ENCODE measurements around the gene BBS12. TPM values are rescaled to one million over a fixed set of nuclear protein-coding genes. Genes with fewer than 3 reads are reported as not detected.

The BBS12 gene
- total RNA-seq, 1 donor from 2014 or later: 19.5 TPM

DNA sequence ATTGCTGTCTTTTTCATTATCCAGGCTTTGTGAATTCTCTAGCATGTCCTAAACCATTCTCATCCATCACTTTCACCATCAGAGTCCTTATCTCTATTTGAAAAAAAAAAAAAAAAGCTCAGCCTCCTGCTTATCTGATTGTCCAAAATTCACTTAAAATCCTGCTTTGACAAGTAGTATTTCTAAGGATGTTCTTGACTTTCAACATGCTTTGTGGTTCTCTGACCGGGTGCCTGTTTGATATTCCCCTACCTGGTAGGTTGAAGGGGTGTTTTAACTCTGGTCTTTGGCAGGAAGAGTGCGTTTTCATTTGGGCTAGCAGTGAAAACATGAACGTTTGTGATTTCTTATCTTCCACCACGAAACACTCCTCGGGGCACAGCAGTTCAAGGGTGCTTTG is 17.3 kb upstream of the BBS12 start:
- no peak for DNase-seq (ENCODE audit: low read depth)

DNA sequence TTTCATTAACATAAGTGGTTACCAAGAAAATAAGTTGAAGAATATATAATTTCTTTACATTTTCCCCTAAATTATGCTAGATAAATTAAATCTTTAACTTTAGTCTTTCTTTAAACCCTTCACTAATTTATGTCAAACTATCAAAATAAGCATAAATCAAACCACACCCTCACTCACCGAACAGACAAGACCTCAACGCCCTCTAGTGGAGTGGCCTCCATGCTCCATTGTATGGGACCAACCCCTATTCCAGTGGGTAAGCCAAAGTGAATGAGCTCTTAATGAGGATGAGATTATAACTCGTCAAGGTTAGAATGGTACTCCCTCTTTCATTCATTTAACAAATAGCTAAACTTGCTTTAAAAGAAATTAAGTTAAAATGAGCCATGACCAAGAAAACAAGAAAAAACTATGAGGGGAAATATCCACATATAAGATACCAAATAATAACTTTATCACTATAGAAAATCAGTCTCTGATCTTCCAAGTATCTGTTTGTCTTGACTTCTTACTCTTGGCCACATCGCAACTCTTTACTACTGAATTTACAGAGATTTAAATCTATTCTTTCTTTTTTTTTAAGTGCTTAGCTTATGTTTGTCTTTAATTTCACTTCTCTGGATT is 15.6 kb upstream of the BBS12 start:
- peak; percentile 63 for DNase-seq (ENCODE audit: low read depth)

DNA sequence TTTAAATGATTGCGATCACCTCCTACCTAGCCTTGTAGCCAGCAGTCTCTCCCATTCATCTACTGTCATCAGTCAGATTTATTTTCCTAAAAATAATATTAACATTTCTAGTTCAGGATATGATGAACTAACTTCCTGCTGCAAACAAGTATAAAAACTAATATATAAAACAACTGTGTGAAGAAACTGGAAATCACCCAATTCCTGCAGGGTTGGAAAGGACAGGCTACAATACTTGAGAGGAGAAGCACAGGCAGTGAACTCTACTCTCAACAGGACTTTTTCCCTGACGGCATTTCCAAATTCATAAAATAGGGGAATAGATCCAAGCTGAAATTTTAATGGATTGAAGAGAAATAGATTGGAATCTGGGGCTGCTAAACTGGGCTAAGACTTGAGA is 14.2 kb upstream of the BBS12 start:
- DNase-seq (ENCODE audit: low read depth): no peak

DNA sequence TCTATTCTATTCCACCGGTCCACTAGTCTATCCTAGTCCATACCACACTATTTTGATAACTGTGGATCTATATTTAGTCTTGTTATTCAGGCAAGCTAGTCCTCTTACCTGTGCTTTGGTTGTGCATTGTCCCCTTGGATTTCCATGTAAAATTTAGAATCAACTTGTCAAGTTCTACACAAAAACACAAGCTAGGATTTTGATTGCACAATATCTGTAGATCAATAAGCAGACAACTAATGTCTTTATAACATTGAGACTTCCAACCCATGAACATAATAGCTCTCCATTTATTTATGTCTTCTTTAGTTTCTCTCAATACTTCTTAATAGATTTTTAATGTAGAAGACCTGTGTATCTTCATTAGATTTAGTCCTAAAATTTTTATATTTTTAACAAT is 10.2 kb upstream of the BBS12 start:
- DNase-seq (ENCODE audit: low read depth): no peak

DNA sequence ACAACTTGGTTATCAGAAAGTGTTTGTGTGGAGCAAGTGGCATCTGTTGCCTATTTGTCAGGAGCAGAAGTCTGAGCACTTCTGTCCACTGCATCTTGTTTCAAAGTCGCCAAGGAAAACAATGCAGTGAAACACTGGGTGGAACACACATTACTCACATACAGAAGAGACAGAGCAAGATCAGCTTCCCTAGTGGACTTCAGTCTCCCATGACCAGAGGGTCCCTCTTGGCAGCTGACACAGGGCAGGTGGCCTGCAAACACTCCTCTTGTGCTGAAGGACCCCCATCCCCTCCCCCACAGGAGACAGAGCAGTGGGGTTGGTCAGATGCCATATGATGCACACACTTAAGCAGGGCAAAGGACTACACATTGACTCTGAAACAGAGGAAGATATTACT is 3.6 kb upstream of the BBS12 start:
- DNase-seq (ENCODE audit: low read depth): peak; percentile 11

DNA sequence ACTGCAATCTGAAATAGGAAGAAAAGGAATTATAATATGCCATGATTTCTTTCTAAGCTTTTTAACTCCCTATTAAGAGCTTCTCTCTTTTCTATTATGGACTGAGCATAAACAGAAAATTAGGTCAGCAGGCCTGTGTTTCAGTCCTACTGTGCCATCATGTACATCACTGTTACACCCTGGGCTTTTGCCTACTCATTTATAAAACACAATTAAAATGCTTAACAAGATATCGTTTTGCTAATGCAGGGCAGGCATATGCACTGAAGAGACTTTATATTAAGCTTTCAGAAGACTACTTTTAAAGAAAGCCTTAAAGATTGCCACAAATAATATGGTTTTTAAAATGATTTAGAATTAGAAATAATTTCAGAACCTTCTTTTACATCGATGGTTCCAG is 828 bp upstream of the BBS12 start:
- DNase-seq (ENCODE audit: low read depth): no peak

DNA sequence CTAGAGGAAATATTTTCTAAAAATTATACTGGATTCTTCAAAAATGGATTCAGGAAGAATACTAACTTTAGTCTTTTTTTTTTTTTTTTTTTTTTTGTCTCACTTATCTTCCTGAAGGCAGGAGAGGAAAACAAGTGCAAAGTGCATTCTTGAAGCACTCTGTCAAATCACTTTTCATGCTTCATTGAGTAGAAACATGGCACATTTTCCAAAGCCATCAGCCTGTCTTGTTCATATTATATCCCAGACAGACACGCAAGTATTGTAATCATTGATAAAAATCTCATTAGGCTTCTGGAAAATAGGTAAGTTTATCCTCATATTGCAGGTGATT is 1.2 kb downstream of the BBS12 start:
- peak; percentile 80 for DNase-seq (ENCODE audit: low read depth)

DNA sequence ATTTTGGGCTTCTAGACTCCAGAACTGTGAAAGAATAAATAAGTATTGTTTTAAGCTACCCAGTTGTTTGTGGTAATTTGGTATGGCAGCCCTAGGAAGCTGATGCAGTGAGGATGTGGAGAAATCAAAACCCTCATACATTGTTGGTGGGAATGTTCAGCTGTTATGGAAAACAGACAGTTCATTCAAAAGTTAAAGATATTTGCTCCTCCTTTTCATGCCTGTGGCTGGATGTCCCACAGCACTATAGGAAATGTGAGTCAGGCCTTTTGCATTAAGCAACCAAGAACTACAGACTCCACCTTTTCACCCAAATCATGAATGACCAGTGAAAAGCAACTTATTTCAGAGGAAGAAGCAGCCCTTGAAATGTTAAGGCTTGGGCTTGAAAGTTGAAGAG is 6.7 kb downstream of the BBS12 start:
- peak; percentile 18 for DNase-seq (ENCODE audit: low read depth)

DNA sequence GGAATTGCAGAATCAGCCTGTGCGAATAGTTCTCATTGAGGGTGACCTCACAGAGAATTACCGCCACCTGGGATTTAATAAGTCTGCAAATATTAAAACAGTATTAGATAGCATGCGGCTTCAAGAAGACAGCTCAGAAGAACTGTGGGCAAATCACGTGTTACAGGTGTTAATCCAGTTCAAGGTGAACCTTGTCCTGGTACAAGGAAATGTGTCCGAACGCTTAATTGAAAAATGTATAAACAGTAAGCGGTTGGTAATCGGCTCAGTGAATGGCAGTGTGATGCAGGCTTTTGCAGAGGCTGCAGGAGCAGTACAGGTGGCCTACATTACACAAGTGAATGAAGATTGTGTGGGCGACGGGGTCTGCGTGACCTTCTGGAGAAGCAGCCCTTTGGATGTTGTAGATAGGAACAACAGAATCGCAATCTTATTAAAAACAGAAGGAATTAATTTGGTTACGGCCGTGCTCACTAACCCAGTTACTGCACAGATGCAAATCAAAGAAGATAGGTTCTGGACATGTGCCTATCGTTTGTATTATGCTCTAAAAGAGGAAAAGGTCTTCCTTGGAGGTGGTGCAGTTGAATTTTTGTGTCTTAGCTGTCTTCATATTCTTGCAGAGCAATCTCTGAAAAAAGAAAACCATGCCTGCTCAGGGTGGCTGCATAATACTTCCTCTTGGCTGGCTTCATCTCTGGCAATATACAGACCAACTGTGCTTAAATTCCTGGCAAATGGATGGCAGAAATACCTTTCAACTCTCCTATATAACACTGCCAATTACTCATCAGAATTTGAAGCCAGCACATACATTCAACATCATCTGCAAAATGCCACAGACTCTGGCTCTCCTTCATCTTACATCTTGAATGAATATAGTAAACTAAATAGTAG is 10.7 kb downstream of the BBS12 start:
- DNase-seq (ENCODE audit: low read depth): no peak

DNA sequence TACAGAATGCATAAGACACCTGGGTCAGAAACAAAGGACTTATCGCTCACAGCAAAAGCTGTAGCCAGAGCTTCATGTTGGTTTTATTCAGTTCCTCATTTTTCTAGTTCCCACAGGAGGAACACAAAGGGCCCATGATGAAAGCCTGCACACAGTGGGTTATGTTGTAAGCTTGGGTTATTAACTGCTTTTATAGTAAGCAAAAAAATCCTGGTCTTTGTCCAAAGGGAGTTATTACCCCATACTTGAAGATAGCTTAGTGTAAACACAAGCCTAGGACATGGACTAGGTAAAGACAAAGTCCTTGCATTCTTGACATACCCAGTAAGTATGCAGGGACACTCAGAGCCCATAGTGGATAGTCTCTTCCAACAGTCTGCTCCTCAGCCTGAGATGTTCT is 11.7 kb downstream of the BBS12 start:
- peak; percentile 57 for DNase-seq (ENCODE audit: low read depth)

DNA sequence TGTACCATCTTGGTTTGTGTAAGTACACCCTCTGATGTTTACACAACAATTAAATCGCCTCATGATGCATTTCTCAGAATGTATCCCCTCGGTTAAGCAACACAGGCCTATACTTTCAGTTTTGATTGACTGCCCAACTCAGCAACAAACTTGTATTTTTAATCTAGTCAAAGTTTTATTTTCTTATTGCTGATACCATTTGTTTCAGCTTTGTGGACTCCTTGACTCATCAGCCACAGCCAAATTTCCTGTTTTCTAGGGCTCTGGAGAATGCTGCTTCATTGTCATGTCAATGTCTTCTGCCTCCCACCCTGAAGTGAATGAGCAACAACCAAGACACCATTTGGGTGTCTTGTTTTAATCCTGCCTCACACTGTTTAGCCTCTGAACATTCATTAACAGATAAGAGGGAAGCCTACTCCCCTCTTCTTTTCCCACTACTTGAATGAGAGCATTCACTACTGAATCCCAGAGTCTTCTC is 14.0 kb downstream of the BBS12 start:
- no peak for DNase-seq (ENCODE audit: low read depth)

DNA sequence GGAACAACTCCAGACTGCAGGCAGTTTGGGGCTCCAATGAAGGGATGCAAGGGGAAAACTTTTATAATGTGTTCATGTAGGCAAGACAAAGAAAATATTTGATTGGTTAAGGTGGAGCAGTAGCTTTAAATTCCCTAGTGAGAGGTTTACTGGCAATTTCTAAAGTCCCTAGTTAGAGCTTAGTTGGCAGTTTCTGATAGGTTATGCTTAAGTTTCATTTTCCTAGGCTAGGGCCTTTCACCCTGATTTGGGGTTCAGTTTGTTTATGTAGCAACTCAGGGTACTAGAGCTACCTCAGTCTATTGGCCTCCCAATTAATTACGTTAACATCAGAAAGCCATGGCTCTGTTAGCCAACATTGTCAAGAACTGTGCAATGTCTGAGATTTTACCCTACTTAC is 14.6 kb downstream of the BBS12 start:
- DNase-seq (ENCODE audit: low read depth): no peak

DNA sequence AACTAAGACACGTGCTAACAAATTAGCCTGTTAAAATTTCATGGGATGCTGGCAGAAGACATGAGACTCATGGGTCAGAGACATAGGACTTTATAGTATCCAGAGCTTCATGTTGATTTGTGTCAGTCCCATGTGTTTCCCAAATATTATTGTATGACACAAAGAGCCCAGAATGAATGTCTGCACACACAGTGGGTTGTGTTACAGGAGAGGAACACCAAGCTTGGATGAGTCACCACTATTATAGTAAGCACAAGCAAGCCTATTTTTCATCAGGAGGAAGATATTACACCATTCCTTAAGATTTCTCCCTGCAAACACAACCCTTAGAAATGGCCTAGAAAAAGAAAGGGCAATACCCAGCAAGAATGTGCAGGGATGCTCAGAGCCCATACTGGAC is 15.4 kb downstream of the BBS12 start:
- DNase-seq (ENCODE audit: low read depth): peak; percentile 67

DNA sequence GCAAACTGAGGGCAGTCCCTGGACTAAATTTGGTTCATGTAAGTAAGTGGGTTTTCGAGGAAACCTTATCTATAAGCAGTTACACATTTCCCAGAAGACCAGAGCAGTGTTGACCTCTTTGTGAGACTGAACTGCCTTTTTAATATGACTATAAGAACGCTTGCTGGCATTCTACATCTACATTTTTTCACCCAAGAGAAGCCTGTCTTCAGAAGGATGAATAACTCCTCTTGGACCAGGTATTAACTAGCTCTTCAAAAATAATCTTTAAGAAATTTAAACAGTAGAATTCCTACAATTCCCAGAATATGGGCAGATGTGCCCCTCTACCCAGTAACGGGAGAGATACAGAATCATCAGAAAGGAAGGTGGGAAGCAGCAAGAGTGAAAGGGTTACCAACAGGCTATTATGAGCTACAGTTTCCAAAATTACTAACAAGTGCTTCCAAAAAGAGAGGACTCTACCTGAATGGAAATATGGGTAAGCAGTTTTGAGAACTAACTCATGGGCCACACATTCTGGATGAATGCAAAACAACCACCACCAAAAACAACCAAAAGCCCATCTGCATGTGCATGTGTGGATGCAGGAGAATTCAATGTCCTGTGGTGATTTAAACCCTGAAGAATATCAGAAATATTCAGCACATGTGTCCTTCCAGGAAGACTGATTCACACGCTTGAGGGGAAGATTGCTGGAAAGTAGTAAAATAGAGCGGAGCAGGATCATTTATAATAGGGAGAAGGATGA is 17.4 kb downstream of the BBS12 start:
- DNase-seq (ENCODE audit: low read depth): no peak

DNA sequence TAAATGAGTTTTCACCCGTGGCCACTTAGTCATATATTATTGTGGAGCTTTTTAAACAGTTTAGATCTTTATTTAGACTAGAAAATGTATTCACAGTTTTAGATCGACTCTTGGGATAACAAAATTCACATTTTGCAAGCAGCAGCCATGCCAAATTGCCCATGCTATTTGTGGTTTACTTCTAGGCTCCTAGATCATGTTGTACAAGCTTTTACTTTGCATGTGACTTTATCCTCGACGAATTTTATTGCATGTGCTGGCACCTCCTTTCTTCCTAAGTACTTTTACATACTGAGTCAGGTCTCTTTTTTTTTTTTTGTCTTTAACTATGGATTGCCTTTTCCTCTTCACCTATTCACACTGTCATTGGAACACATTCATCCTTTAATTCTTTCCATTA is 23.2 kb downstream of the BBS12 start:
- no peak for DNase-seq (ENCODE audit: low read depth)

DNA sequence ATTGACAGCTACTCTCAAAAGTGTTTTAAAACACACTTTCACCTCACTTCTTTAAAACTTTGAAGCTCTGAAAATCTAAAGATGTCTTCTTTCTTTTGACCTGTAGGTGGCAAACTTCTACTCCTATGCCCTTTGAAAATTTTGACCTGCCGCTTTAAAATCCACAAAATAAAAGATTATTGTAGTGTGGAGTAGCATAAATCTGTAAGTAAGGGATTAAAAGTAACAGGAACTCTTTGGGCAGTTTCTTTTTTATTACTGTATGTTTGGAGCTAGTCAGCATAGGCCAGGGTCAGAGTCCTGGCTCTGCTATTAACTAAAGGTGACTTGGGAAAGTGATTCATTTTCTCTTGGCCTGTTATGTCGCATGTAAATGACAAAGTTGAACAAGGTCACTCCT is 25.5 kb downstream of the BBS12 start:
- DNase-seq (ENCODE audit: low read depth): peak; percentile 76

DNA sequence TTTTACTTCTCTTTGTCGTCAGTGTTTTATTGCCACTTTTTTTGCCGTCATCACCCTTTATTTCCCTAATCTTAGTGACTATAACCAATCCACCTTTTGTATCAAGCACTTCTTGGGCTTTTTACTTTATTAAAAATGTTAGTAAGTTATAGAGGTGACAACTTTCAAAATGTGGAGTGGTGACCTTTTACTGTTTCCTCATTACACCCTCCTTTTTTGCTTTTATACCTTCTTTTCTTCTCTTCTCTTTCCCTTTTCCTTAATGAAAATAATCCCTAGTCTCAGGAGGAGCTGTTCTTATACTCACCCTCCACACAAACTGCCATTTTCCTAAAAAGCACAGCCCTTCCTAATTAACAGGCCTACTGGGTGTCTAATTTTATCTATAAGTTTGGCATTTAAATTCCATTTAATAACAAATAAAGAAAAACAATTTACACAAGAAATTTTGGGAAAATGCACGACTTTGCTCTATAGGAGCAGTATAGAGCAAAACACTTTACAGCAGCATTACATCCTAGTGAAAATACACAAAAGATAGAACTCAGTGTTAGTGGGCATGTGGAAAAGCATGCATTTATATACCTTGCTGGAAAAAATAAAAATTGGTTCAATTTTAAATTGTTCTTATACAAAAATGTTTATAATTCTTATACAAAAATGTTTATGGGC is 27.3 kb downstream of the BBS12 start:
- DNase-seq (ENCODE audit: low read depth): no peak

DNA sequence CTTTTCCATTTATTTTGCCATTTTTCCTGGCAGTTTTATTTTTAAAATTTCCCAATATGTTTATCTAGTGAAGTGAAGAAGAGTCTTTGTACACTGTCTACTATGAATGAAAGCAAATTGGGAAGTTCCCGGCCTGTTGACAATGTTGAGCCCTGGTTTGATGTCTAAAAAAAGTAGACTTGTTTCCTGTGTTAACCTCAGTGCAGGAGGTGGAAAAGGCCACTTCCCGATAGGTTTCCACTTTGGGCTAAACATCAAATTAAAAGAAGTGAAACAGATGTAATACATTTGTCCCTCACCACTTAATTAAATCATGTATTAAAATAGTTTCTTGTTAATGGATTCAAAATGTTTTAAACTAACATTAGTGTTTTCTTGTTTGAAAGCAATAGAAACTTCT is 30.0 kb downstream of the BBS12 start:
- DNase-seq (ENCODE audit: low read depth): no peak

DNA sequence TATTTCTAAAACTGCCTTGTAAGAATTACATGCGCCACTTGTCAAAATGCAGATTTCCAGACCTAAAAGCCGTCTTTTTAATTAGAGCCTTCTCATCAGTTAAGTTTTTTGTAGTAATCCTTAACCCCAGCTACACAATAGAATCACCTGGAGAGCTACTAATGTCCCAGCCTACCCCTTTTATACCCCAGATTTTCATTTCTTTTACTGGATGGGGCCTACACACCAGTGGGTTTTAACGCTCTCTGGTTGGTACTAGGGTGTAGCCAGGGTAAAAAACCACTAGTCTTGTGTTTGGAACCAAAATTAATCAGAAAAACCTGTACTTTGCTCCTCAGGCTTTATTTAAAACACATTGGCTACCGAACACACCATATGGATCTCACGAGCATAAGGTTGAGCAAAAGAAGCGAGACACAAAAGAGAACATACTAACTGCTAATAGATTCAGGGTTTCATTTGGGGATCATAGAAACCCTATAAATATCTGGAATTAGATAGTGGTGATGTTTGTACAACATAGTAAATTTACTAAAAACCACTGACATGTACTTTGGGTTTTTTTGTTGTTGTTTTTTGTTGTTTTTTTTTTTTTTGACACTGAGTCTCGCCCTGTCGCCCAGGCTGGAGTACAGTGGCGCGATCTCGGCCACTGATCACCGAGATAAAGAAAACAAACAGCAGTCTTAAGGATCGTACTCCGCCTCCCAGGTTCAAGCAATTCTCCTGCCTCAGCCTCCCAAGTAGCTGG is 30.6 kb downstream of the BBS12 start:
- no peak for DNase-seq (ENCODE audit: low read depth)

DNA sequence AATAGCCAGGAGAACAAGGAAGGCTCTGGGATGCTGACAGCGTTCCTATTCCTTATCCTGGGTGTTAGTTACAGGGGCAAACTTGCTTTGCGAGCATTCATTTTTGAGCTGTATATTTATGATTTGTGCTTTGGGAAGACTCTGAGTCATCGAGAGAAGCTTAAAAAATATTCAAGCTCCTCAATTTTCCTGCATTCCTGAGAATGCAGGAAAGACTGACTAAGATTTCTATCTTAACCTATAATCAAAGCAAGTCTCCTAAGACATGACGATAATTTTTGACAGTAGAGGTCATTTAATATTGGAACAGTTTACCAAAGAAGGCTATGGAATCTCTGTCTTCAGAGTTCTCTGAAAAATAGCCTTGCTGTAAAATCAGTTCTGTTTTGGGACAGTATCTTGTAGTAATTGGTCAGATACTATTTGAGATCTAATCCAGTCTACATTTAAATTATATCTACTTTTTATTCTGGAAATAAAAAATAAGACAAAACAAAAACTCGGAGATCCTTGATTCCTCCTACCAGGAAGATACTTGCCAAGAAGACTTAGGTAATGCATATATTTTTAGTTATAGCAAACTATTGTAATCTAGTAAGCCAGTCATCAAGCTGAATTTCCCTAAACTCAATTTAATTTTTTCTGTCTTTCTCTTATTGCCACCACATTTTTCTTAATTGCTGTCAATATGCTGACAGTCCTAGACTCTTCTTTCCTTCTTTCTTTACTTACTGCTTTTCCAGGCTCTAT is 31.7 kb downstream of the BBS12 start:
- no peak for DNase-seq (ENCODE audit: low read depth)

DNA sequence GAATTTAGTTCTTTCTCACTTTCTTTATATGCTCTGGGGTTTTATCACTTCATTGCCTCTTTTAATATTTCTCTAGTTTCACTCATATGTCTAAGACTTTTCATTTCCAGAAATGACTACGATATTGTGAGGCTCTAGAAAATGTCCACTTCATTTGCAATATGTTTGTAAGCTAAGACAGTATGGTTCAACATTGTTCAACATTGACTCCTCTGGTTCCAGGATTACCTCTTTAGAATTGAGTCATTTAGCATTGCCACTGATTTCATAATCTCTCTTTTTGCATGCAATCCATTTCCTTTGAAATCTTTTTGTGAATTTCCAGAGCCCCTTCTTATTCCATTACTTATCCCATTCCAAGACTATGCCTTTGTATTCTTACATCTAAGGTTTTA is 32.3 kb downstream of the BBS12 start:
- DNase-seq (ENCODE audit: low read depth): peak; percentile 86
